IgD-negative memory B cell (primary cell): ENCODE data around the gene ADCY1. TPM values are rescaled to one million over a fixed set of nuclear protein-coding genes. Genes with fewer than 3 reads are reported as not detected.
"Not testable (repeated sequence)": the region's sequence is repeated elsewhere in the genome, so short reads cannot be mapped to it uniquely, and the experiment has no call there.

Experiments used
- H3K27ac Mint-ChIP-seq, 3 donors: one replicate each; pipeline ENCODE4 v1.8.0; 2020 to 2022; ENCODE audit warnings: mild to moderate bottlenecking in 3 of 3, mixed read lengths in 3 of 3, moderate library complexity in 1 of 3
- H3K27me3 Mint-ChIP-seq: one replicate; pipeline ENCODE4 v1.8.0; 2021; ENCODE audit warnings: mixed read lengths
- H3K36me3 Mint-ChIP-seq: one replicate; pipeline ENCODE4 v1.8.0; 2020; ENCODE audit warnings: mild to moderate bottlenecking, mixed read lengths
- H3K4me1 Mint-ChIP-seq, 3 donors: one replicate each; pipeline ENCODE4 v1.8.0; 2020 to 2022; ENCODE audit warnings: mixed read lengths in 3 of 3, mild to moderate bottlenecking in 1 of 3
- H3K4me3 Mint-ChIP-seq, 4 donors: one replicate each; pipeline ENCODE4 v1.8.0; 2020 to 2022; ENCODE audit warnings: mild to moderate bottlenecking in 4 of 4, mixed read lengths in 4 of 4, moderate library complexity in 3 of 4
- H3K9me3 Mint-ChIP-seq, 3 donors: one replicate each; pipeline ENCODE4 v1.8.0; 2020 to 2021; ENCODE audit warnings: mixed read lengths in 3 of 3, mild to moderate bottlenecking in 1 of 3
- polyA plus RNA-seq: library from polyadenylated mRNA; unstranded; fragments of 300-500 nt; fragmentation: Illumina TruSeq; gene quantifications from one replicate; pipeline ENCODE4 v1.2.3, GENCODE V29; 2021

Gene ADCY1
- polyA plus RNA-seq, result 0.18 TPM

DNA sequence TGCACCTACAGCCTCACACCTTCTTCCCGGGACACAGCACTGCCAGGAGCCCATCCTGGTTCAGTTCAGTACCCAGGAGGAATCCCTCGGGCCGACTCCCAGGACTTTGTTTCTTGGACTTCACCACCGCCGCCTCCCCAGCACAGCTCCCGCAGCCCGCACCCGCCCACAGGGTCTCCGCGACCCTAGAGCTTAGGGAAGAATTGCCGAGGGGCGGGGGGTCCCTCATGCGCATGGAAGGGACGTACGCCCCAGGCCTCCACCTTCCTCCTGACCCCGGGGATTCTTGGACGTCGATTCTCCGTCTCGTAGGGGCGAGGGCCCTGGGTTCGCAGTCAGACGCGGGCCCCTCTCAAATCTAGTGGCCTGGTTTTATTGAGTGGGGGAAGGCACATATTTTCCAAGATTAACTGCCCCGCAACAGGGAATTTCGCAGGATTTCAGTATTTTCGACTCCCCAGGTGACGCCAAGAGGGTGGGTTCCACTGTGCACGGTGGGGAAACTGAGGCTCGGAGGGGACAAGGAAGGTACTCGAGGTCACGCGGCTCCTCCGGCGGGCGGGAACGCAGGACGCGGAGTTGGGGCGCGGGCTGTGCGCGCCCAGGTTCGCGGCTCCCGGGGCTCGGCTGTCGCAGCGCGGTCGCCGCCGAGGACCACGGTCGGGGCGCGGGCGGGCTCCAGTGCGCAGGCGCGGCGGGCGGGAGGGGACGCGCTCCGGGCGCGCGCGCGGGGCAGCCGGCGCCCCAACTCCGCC is at the start of gene ADCY1:
Gene ADCY1, plus strand, starts transcription at position 708 of the 755 bp plus-strand sequence. CDS start 176 bp downstream, outside the sequence.
- Mint-ChIP-seq H3K27ac (no peak within 1 kb of the TSS), H3K36me3 (no peaks in the 10 kb centered on the region), H3K9me3 (no peaks in the 10 kb centered on the region), H3K4me1 (no peaks in the 10 kb centered on the region), H3K4me3 (peak within 1 kb of the TSS; percentile 12 to 76 (median 46)), H3K27me3 (peaks cover 39% of the 10 kb centered on the region)

GRCh38 chr7:45524445-45524844 is 49.7 kb upstream of the ADCY1 start:
- H3K27me3 Mint-ChIP-seq, result peaks cover 2% of the 10 kb centered on the region
- peaks cover 0 to 5% (median 3%) of the 10 kb centered on the region in 3 donors for H3K9me3 Mint-ChIP-seq
- no peak overlapping the region for H3K4me3 Mint-ChIP-seq
- no peaks in the 10 kb centered on the region for H3K4me1 Mint-ChIP-seq
- H3K27ac Mint-ChIP-seq, result no peak overlapping the region
- H3K36me3 Mint-ChIP-seq, result no peaks in the 10 kb centered on the region

DNA sequence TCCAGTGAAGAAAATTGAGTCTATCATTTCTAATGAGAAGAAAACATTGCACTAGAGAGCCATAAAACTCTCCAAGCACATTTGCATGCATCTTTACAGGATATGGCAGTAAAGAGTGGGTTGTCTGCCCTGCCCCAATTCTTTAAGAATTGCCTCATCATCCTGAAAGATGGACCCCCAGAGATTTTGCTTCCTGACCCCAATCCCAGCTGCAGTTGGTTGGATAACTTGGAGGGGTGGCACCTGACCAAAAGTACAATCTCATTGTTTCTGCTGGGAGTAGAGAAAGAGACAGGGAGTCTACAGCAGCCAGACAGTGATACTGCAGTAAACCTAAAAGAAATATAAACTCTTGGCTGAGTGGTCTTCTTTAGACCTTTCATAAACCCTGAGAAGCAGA is 49.1 kb upstream of the ADCY1 start:
- H3K27ac Mint-ChIP-seq, result no peak overlapping the region
- no peak overlapping the region for H3K4me3 Mint-ChIP-seq
- H3K9me3 Mint-ChIP-seq, result peaks cover 0 to 5% (median 3%) of the 10 kb centered on the region in 3 donors
- peaks cover 2% of the 10 kb centered on the region for H3K27me3 Mint-ChIP-seq
- H3K36me3 Mint-ChIP-seq, result no peaks in the 10 kb centered on the region
- H3K4me1 Mint-ChIP-seq, result no peaks in the 10 kb centered on the region

DNA sequence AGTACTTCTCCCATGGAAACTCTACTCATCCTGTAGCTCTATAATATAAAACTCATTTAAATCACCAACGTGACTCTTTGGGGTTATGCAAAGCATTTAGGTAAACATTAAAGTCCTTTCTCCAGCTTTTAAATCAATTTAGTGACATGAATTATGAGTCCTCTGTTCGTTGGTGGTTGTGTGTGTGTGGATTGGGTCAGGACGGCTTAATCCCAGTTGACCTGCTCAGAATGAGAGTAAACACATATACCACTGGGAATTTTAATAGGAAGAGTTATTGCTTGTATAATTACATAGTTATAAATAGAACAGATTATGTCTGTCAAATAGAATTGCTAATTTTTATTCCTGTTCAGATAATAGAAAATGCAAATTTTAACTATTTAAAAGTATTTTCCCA is 30.7 kb upstream of the ADCY1 start:
- Mint-ChIP-seq H3K36me3 (peaks cover 2% of the 10 kb centered on the region), H3K4me3 (no peak overlapping the region), H3K27ac (no peak overlapping the region), H3K4me1 (peaks cover 0 to 10% (median 0%) of the 10 kb centered on the region in 3 donors), H3K27me3 (peaks cover 7% of the 10 kb centered on the region), H3K9me3 (peaks cover 2 to 20% (median 15%) of the 10 kb centered on the region in 3 donors)

- not testable (repeated sequence) for H3K27me3 Mint-ChIP-seq, H3K4me1 Mint-ChIP-seq, H3K27ac Mint-ChIP-seq, H3K4me3 Mint-ChIP-seq, H3K36me3 Mint-ChIP-seq, H3K9me3 Mint-ChIP-seq
Measured at GRCh38 chr7:45545105-45545710, 29.0 kb upstream of the ADCY1 start.

DNA sequence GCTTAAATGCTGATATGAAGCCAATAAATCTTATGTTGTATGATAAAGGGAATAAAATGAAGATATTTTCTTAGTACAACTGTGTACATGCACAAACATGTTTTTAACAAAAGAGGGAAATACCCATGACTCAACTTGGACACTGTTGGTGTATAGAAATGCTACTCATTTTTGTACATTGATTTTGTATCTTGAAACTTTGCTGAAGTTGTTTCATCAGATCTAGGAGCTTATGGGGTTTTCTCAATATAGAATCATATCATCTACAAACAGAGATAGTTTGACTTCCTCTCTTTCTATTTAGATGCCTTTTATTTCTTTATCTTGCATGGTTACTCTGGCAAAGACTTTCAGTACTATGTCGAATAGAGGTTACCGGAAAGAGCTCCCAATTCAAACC is 25.3 kb upstream of the ADCY1 start:
- H3K27me3 Mint-ChIP-seq, H3K27ac Mint-ChIP-seq, H3K4me1 Mint-ChIP-seq, H3K4me3 Mint-ChIP-seq, H3K9me3 Mint-ChIP-seq, H3K36me3 Mint-ChIP-seq: not testable (repeated sequence)

DNA sequence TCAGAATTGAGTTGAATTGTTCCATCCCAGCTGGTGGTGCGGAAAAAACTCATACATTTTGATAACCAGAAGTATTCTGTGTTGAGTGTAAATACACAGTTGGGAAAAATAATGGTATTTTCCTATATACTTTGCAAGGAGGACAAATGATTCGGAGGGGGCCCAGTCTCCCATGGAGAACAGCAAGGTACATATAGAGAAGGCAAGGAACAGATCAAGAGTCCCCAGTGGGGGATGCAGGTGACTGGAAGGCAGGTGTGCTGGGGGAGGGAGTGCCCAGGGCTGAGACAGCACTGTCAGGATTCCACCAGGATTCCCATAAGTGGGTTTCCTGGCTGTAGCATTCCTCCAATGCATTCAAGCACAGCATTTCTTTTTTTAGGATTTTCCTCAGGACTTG is 10.8 kb upstream of the ADCY1 start:
- Mint-ChIP-seq H3K4me1 (no peaks in the 10 kb centered on the region), H3K9me3 (peaks cover 0 to 8% (median 4%) of the 10 kb centered on the region in 3 donors), H3K4me3 (no peak overlapping the region), H3K27ac (no peak overlapping the region), H3K36me3 (no peaks in the 10 kb centered on the region), H3K27me3 (peaks cover 9% of the 10 kb centered on the region)

- H3K27me3 Mint-ChIP-seq, result peaks cover 9% of the 10 kb centered on the region
- H3K4me3 Mint-ChIP-seq, result no peak overlapping the region
- no peaks in the 10 kb centered on the region for H3K4me1 Mint-ChIP-seq
- H3K27ac Mint-ChIP-seq, result no peak overlapping the region
- H3K36me3 Mint-ChIP-seq, result no peaks in the 10 kb centered on the region
- peaks cover 0 to 8% (median 4%) of the 10 kb centered on the region in 3 donors for H3K9me3 Mint-ChIP-seq
Measured at GRCh38 chr7:45563941-45564461, 10.2 kb upstream of the ADCY1 start.

GRCh38 chr7:45564485-45564884 is 9.7 kb upstream of the ADCY1 start:
- H3K4me1 Mint-ChIP-seq, result no peaks in the 10 kb centered on the region
- H3K27me3 Mint-ChIP-seq, result peaks cover 9% of the 10 kb centered on the region
- no peak overlapping the region for H3K4me3 Mint-ChIP-seq
- no peaks in the 10 kb centered on the region for H3K36me3 Mint-ChIP-seq
- no peak overlapping the region for H3K27ac Mint-ChIP-seq
- H3K9me3 Mint-ChIP-seq, result peaks cover 0 to 7% (median 4%) of the 10 kb centered on the region in 3 donors

DNA sequence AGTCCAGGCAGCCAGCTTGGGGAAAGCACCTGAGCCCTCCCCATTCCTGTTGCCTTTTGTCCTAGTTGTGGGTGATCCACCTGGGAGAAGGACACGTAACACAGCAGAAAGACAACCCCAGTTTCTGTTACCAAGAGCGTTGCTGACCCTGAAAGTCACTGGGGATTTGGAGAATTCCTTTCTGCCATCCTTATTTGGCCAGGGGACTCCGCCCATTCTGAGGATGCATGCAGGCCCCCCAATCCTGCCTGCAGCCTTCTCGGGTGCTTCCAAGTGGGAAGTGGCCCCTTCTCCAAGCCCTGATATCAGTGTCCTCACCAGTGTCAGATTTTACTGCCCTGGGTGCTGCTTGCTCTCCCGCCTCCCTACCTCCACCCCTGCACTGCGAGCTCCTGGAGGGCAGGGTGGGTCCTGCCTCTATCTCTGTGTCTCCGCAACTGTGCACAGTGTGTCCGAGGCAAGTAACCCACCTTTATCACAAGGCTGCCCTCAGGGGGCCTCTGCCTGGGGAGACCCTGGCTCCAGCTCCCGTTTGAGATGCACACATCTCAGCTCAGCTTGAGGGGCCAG is 9.2 kb upstream of the ADCY1 start:
- peaks cover 0 to 4% (median 2%) of the 10 kb centered on the region in 3 donors for H3K9me3 Mint-ChIP-seq
- H3K4me3 Mint-ChIP-seq, result no peak overlapping the region
- no peaks in the 10 kb centered on the region for H3K36me3 Mint-ChIP-seq
- H3K27me3 Mint-ChIP-seq, result peaks cover 9% of the 10 kb centered on the region
- no peak overlapping the region for H3K27ac Mint-ChIP-seq
- no peaks in the 10 kb centered on the region for H3K4me1 Mint-ChIP-seq

DNA sequence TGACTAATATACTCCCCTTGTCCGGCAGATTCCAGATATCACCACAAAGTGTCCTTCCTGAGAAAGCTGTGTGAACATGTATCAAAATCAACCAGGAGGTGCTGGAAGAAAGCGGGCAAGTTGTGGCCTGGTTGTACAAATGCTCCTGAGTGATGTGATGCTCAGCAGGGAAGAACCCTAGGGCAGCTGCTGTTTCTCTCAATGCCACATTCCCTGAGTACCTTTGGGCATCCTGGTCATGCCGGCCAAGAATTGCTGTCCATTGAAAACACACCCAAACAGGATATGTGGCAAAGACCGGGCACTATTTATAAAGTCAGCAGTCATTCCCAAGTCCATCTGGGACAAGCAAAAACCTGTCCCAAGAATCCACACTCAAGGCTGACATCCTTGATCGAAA is 7.8 kb upstream of the ADCY1 start:
- Mint-ChIP-seq H3K4me1 (no peaks in the 10 kb centered on the region), H3K4me3 (no peak overlapping the region), H3K36me3 (no peaks in the 10 kb centered on the region), H3K27me3 (peaks cover 13% of the 10 kb centered on the region), H3K9me3 (peaks cover 0 to 1% (median 0%) of the 10 kb centered on the region in 3 donors), H3K27ac (no peak overlapping the region)

DNA sequence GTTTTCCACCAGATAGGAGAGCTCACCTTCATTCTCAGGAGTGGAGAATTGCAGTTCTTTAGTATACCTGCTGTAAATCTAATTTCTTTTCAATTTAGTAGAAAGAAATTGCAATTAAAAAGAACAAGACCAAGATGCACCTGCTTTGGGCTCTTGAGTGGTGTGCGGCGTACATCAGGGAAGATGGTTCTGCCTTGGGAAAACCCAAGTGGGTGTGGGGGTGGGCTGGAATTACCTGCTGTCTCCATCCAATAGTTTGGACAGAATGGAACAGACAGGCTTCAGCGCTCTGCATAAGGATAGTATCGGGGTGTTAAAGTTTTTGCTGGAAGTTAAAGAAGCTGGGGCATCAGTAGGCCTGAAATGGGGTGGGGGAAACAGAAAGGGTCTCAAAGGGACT is 7.2 kb upstream of the ADCY1 start:
- H3K9me3 Mint-ChIP-seq, result peaks cover 0 to 1% (median 0%) of the 10 kb centered on the region in 3 donors
- no peak overlapping the region for H3K4me3 Mint-ChIP-seq
- H3K27me3 Mint-ChIP-seq, result peaks cover 16% of the 10 kb centered on the region

DNA sequence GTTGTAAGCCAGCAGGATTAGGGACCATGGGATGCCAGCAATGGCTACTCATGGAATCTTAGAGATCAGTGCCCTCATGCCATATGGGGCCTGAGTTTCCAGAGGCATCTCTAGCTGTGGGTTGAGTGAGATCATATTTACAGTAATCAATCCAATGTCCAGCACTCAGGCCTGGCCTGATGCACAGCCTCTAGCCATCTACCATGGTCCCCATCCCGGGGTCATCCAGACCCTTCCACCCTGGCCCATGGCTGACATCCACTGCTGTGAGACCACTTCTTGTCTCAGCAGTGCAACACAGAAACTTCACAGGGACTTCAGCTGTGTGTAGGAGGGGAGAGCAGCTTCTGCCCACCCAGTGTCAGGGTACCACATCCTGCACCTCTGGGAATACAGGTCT is 6.5 kb upstream of the ADCY1 start:
- Mint-ChIP-seq H3K4me1 (no peaks in the 10 kb centered on the region), H3K27ac (no peak overlapping the region), H3K27me3 (peaks cover 22% of the 10 kb centered on the region), H3K4me3 (no peak overlapping the region), H3K36me3 (no peaks in the 10 kb centered on the region), H3K9me3 (peaks cover 0 to 1% (median 0%) of the 10 kb centered on the region in 3 donors)

More for the DNA sequence above, 7.2 kb upstream of the ADCY1 start:
- H3K4me1 Mint-ChIP-seq, result no peaks in the 10 kb centered on the region
- H3K36me3 Mint-ChIP-seq, result no peaks in the 10 kb centered on the region
- no peak overlapping the region for H3K27ac Mint-ChIP-seq

DNA sequence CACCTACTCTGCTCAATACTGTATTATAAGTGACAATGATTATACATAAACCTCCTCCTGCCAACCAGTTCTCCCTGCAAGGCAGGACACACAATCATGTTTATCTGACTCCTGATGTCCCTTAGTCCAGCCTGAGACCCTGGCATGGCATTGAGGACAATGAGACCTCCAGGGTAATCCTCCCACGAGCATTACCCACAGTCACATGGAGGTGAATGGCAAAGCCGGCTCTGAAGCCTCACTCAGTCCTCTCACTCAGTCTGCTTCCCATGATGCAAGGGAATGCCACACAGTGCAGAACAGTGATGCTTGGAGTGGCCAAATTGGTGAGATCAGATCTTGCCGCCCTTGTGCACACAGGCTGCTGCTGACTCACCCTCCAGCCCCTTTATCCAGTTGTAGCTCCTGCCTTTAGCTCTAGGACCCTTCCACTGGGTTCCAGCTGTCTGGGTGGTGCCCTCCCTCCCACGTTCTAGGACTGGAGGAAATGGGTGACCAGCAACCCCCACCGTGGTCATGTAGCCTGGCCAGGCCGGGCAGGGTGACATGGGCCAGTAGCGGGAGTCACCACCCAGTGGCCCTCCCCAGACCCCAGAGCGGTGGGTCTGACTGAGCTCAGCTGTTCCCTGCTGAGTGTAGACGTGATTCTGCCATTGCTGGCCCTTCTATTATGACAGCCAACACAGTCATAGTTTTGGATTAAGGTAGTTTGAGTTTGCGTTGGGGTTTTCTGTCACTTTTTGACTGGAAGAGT is 5.5 kb upstream of the ADCY1 start:
- H3K27ac Mint-ChIP-seq, result no peak overlapping the region
- no peaks in the 10 kb centered on the region for H3K9me3 Mint-ChIP-seq
- H3K36me3 Mint-ChIP-seq, result no peaks in the 10 kb centered on the region
- H3K4me3 Mint-ChIP-seq, result no peak overlapping the region
- H3K27me3 Mint-ChIP-seq, result peaks cover 26% of the 10 kb centered on the region
- no peaks in the 10 kb centered on the region for H3K4me1 Mint-ChIP-seq

GRCh38 chr7:45569290-45569685 is 4.9 kb upstream of the ADCY1 start:
- Mint-ChIP-seq H3K36me3 (no peaks in the 10 kb centered on the region), H3K9me3 (no peaks in the 10 kb centered on the region), H3K27me3 (peaks cover 27% of the 10 kb centered on the region), H3K4me1 (no peaks in the 10 kb centered on the region), H3K4me3 (no peak overlapping the region), H3K27ac (no peak overlapping the region)
